PC-3 (cell line): ENCODE data around the gene PARM1. TPM values are rescaled to one million over a fixed set of nuclear protein-coding genes. Genes with fewer than 3 reads are reported as not detected.

Experiments
- ATAC-seq: fragments of 200-7000 bp; cut with Tn5 transposase; 2 replicates; pipeline ENCODE4 v1.9.1; 2020; ENCODE audit warnings: mild to moderate bottlenecking, moderate library complexity
- BruUV-seq: library from RNA; stranded (reverse); fragments of 400-500 nt; replicated peaks from 2 replicates; lab custom pipeline; 2021; lab: Mats Ljungman, UMichigan
- CTCF ChIA-PET: fragments of 300-600 bp; sonication (Branson Sonifier 250); formaldehyde crosslinking; loops from one replicate; lab custom pipeline; 2022; ENCODE audit warnings: antibody characterized with exemption; lab: Charles Lee
- POLR2A ChIA-PET: fragments of 300-600 bp; sonication (Branson Sonifier 250); formaldehyde crosslinking; loops from one replicate; lab custom pipeline; 2022; ENCODE audit warnings: antibody characterized with exemption; ENCODE audit not compliant: unreplicated experiment; lab: Charles Lee
- DNase-seq: peaks from one replicate; pipeline ENCODE4 v3.0.0-alpha.2; 2015
- H2AFZ ChIP-seq: fragments of 300-600 bp; sonication (generic); 2 replicates; pipeline ENCODE4 v1.6.0; 2016; ENCODE audit warnings: antibody characterized with exemption, low read length
- H3F3A ChIP-seq: fragments of 300-600 bp; sonication (generic); one replicate; pipeline ENCODE4 v1.6.0; 2017; ENCODE audit warnings: antibody characterized with exemption, low read length, control low read depth, mild to moderate bottlenecking; ENCODE audit not compliant: unreplicated experiment
- H3K27ac ChIP-seq: fragments of 300-600 bp; sonication (generic); 2 replicates; pipeline ENCODE4 v1.5.1; 2016; ENCODE audit warnings: mild to moderate bottlenecking, low read length
- H3K27me3 ChIP-seq: fragments of 300-600 bp; sonication (generic); 2 replicates; pipeline ENCODE4 v1.6.1; 2016; ENCODE audit warnings: low read length, mixed read lengths
- H3K36me3 ChIP-seq: fragments of 300-600 bp; sonication (generic); 2 replicates; pipeline ENCODE4 v1.6.1; 2016; ENCODE audit warnings: low read depth, mixed run types, low read length, mixed read lengths
- H3K4me1 ChIP-seq: fragments of 300-600 bp; sonication (generic); 2 replicates; pipeline ENCODE4 v1.5.1; 2016; ENCODE audit warnings: low read length; ENCODE audit not compliant: insufficient read depth
- H3K4me2 ChIP-seq: fragments of 300-600 bp; sonication (generic); 2 replicates; pipeline ENCODE4 v1.6.0; 2016; ENCODE audit warnings: low read length
- H3K4me3 ChIP-seq: fragments of 300-600 bp; sonication (generic); 2 replicates; pipeline ENCODE4 v1.5.1; 2016; ENCODE audit warnings: mild to moderate bottlenecking, low read length, mixed read lengths
- H3K79me2 ChIP-seq: fragments of 300-600 bp; sonication (generic); 2 replicates; pipeline ENCODE4 v1.6.1; 2017; ENCODE audit warnings: low read length, mixed read lengths
- H3K9ac ChIP-seq: fragments of 300-600 bp; sonication (generic); 2 replicates; pipeline ENCODE4 v1.6.0; 2016; ENCODE audit warnings: mild to moderate bottlenecking, low read length
- H3K9me2 ChIP-seq: fragments of 300-600 bp; sonication (generic); replicated peaks from 2 replicates; pipeline ENCODE4 v1.6.1; 2016; ENCODE audit warnings: mixed run types, low read length, mixed read lengths
- H3K9me3 ChIP-seq: fragments of 300-600 bp; sonication (generic); 2 replicates; pipeline ENCODE4 v1.6.1; 2016; ENCODE audit warnings: low read length, mixed read lengths
- H4K20me1 ChIP-seq: fragments of 300-600 bp; sonication (generic); 2 replicates; pipeline ENCODE4 v1.6.1; 2016; ENCODE audit warnings: low read length, mixed read lengths
- EZH2 ChIP-seq: fragments of 300-600 bp; sonication (generic); IDR thresholded peaks from one replicate; pipeline ENCODE4 v1.6.1; 2017; ENCODE audit warnings: antibody characterized with exemption, mild to moderate bottlenecking, low read length; ENCODE audit not compliant: unreplicated experiment
- EZH2phosphoT487 ChIP-seq: fragments of 300-600 bp; sonication (generic); IDR thresholded peaks from 2 replicates; pipeline ENCODE4 v1.6.1; 2018; ENCODE audit warnings: mild to moderate bottlenecking, antibody characterized with exemption, low read length, borderline replicate concordance
- intact Hi-C: fragments of 100-400 bp; cut with micrococcal nuclease; formaldehyde crosslinking; loops from 2 replicates; pipeline ENCODE4 v1.9.0; 2023
- total RNA-seq: library from RNA; depleted of rRNA; stranded (reverse); fragments of >200 nt; gene quantifications from 2 replicates; pipeline ENCODE4 v1.2.3, GENCODE V29; 2014
- TF ChIP-seq, protein P1 (sequence below): fragments of 300-600 bp; sonication (generic); conservative IDR thresholded peaks from 2 replicates; pipeline ENCODE4 v1.5.1; 2017; ENCODE audit warnings: antibody characterized with exemption, low read depth, mild to moderate bottlenecking, low read length

PARM1 gene
- total RNA-seq, 1 experiment from 2014 or later = 2.9 TPM

DNA sequence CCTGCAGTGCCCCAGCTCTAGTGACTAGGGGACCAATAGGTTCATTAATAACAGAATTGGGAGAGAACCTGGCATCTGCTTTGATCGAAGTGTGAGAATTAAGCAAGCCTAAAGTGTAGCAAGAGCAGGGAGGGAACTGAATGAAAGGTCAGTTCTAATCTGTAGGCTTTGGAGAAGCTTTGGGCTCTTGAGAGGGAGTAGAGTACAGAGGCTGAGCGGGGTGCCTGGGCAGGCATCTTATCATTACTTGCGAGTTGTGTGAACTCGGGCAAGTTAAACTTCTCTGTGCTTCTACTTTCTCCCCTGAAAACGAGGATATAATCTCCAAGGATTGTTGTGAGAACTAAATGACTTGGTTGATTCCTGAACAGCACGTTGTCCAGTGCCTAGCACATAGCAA, 906 bp upstream of the PARM1 start:
- Histone ChIP-seq H3K79me2 (no peaks in the 10 kb centered on the region), H3K27ac (no peak overlapping the region), H2AFZ (no peak overlapping the region), H3K4me2 (no peak overlapping the region), H3K4me3 (no peak overlapping the region), H3F3A (no peaks in the 10 kb centered on the region), H3K27me3 (peaks cover 10% of the 10 kb centered on the region), H4K20me1 (no peaks in the 10 kb centered on the region), H3K9me3 (no peaks in the 10 kb centered on the region), H3K9me2 (no peaks in the 10 kb centered on the region), H3K36me3 (no peaks in the 10 kb centered on the region), H3K9ac (no peak overlapping the region), H3K4me1 (no peaks in the 10 kb centered on the region)
- no peak for TF ChIP-seq EZH2
- no peak for TF ChIP-seq EZH2phosphoT487
- TF ChIP-seq, protein P1, sequence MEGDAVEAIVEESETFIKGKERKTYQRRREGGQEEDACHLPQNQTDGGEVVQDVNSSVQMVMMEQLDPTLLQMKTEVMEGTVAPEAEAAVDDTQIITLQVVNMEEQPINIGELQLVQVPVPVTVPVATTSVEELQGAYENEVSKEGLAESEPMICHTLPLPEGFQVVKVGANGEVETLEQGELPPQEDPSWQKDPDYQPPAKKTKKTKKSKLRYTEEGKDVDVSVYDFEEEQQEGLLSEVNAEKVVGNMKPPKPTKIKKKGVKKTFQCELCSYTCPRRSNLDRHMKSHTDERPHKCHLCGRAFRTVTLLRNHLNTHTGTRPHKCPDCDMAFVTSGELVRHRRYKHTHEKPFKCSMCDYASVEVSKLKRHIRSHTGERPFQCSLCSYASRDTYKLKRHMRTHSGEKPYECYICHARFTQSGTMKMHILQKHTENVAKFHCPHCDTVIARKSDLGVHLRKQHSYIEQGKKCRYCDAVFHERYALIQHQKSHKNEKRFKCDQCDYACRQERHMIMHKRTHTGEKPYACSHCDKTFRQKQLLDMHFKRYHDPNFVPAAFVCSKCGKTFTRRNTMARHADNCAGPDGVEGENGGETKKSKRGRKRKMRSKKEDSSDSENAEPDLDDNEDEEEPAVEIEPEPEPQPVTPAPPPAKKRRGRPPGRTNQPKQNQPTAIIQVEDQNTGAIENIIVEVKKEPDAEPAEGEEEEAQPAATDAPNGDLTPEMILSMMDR = no peak
- ChIA-PET CTCF (no interaction called here), POLR2A (no interaction called here)
- DNase-seq (no peak), ATAC-seq (no peak)
- no TSS peak for BruUV-seq
- intact Hi-C loops = loop anchor here (5.0 kb wide), 1 partner anchor 355 kb away; no protein-coding TSS in a partner anchor

DNA sequence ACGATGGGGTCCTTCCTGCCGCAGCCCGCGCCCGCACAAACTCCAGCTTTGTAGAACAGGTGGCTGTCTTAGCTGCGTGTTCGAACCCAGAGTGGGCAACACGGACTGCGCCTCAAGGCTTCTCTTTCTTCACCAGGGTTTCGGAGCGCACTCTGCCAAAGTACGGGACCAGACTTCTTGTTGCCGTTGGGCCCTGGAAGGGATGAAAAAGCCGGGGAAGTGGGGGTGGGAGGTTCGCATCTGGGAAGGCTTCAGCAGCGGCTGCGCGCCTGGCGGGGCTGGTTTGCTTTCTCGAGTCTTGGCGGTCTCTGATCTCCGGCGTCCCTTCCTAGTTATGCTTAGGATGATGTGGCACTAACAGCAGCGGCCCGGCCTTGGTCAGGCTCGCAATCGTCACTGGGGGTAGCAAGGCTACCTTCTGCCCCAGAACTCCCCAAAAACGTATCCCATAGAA, 673 bp downstream of the PARM1 start:
- Histone ChIP-seq H3K9me2 (no peaks in the 10 kb centered on the region), H3K79me2 (no peaks in the 10 kb centered on the region), H3K36me3 (no peaks in the 10 kb centered on the region), H3K9ac (peak overlapping the region; percentile 25; the same call in 1 of the 2 replicates), H4K20me1 (no peaks in the 10 kb centered on the region), H3K27me3 (peaks cover 10% of the 10 kb centered on the region), H2AFZ (peak overlapping the region; percentile 92), H3K27ac (no peak overlapping the region), H3K4me3 (peak overlapping the region; percentile 82), H3K4me1 (no peaks in the 10 kb centered on the region), H3K9me3 (no peaks in the 10 kb centered on the region), H3F3A (no peaks in the 10 kb centered on the region), H3K4me2 (peak overlapping the region; percentile 96)
- DNase-seq (no peak), ATAC-seq (peak; percentile 7; the same call in 1 of the 2 replicates)
- TF ChIP-seq EZH2phosphoT487 (no peak), EZH2 (no peak)
- TF ChIP-seq, protein P1 = no peak
- ChIA-PET CTCF (no interaction called here), POLR2A (no interaction called here)
- intact Hi-C loops = loop anchor here (5.0 kb wide), 1 partner anchor 354 kb away; no protein-coding TSS in a partner anchor
- BruUV-seq = no TSS peak
